A673 (cell line): ENCODE data around the gene SAT1. TPM values are rescaled to one million over a fixed set of nuclear protein-coding genes. Genes with fewer than 3 reads are reported as not detected.

Source experiments
- BruUV-seq: library from RNA; stranded (reverse); fragments of 400-500 nt; replicated peaks from 2 replicates; lab custom pipeline; 2021; lab: Mats Ljungman, UMichigan
- CTCF ChIA-PET: fragments of 300-600 bp; sonication (Branson Sonifier 250); formaldehyde crosslinking; loops from one replicate; lab custom pipeline; 2022; ENCODE audit warnings: antibody characterized with exemption; lab: Charles Lee
- POLR2A ChIA-PET: fragments of 300-600 bp; sonication (Branson Sonifier 250); formaldehyde crosslinking; loops from one replicate; lab custom pipeline; 2022; ENCODE audit warnings: antibody characterized with exemption; ENCODE audit not compliant: low non-redundant PET; lab: Charles Lee
- DNase-seq: peaks from one replicate; pipeline ENCODE4 v3.0.0-alpha.2; 2015; ENCODE audit warnings: low spot score
- H3K27ac ChIP-seq: fragments of 200-600 bp; sonication (generic); 2 replicates; pipeline ENCODE4 v1.5.1; 2016; ENCODE audit warnings: mixed run types, low read depth, mild to moderate bottlenecking, mixed read lengths, antibody characterized with exemption, low read length; ENCODE audit not compliant: poor library complexity, severe bottlenecking
- H3K27me3 ChIP-seq: fragments of 200-600 bp; sonication (generic); replicated peaks from 2 replicates; pipeline ENCODE4 v1.6.1; 2017; ENCODE audit warnings: mixed run types, low read depth, mild to moderate bottlenecking, mixed read lengths, antibody characterized with exemption, low read length; ENCODE audit not compliant: insufficient read depth, poor library complexity
- H3K36me3 ChIP-seq: fragments of 200-600 bp; sonication (generic); 2 replicates; pipeline ENCODE4 v1.6.1; 2016; ENCODE audit warnings: mixed run types, mild to moderate bottlenecking, mixed read lengths, antibody characterized with exemption, low read length; ENCODE audit not compliant: insufficient read depth, poor library complexity, severe bottlenecking
- H3K4me1 ChIP-seq: fragments of 200-600 bp; sonication (generic); 2 replicates; pipeline ENCODE4 v1.6.1; 2017; ENCODE audit warnings: mixed run types, mild to moderate bottlenecking, mixed read lengths, antibody characterized with exemption, low read length; ENCODE audit not compliant: insufficient read depth, poor library complexity, severe bottlenecking
- H3K4me3 ChIP-seq: fragments of 200-600 bp; sonication (generic); 2 replicates; pipeline ENCODE4 v1.5.1; 2016; ENCODE audit warnings: low read depth, mixed run types, mild to moderate bottlenecking, mixed read lengths, low read length; ENCODE audit not compliant: poor library complexity, severe bottlenecking
- H3K9me3 ChIP-seq: fragments of 200-600 bp; sonication (generic); 2 replicates; pipeline ENCODE4 v1.6.1; 2016; ENCODE audit warnings: mixed run types, low read depth, mild to moderate bottlenecking, mixed read lengths, antibody characterized with exemption, low read length; ENCODE audit not compliant: poor library complexity, severe bottlenecking
- CTCF ChIP-seq: fragments of 300-800, 200-600 bp; sonication (generic); conservative IDR thresholded peaks from 2 replicates; pipeline ENCODE4 v1.5.1; 2017; ENCODE audit warnings: low read depth, mild to moderate bottlenecking, antibody characterized with exemption, low read length, moderate library complexity, mixed read lengths
- EZH2 ChIP-seq: fragments of 200-600 bp; sonication (generic); IDR thresholded peaks from 2 replicates; pipeline ENCODE4 v1.6.1; 2017; ENCODE audit warnings: borderline replicate concordance, low read depth, mild to moderate bottlenecking, mixed read lengths, antibody characterized with exemption, low read length; ENCODE audit not compliant: poor library complexity, severe bottlenecking
- intact Hi-C: fragments of 100-400 bp; cut with micrococcal nuclease; formaldehyde crosslinking; loops from one replicate; pipeline ENCODE4 v1.10.0; 2022; ENCODE audit not compliant: unreplicated experiment
- total RNA-seq: library from RNA; stranded (reverse); gene quantifications from 2 replicates; pipeline ENCODE4 v1.2.3, GENCODE V29; 2021

Gene SAT1
- total RNA-seq, 1 experiment from 2014 or later: 21.6 TPM

GRCh38 chrX:23797371-23798128 is 14.6 kb downstream of the SAT1 start:
- H3K9me3 ChIP-seq: no peaks in the 10 kb centered on the region

GRCh38 chrX:23799469-23800065 is 16.6 kb downstream of the SAT1 start:
- BruUV-seq: no TSS peak
- DNase-seq: no peak
- ChIA-PET CTCF (no interaction called here), POLR2A (no interaction called here)
- no peaks in the 10 kb centered on the region for H3K9me3 ChIP-seq
- H3K27me3 ChIP-seq: no peaks in the 10 kb centered on the region
- no peak overlapping the region for H3K4me3 ChIP-seq
- TF ChIP-seq CTCF: no peak
- no peak for TF ChIP-seq EZH2
- H3K36me3 ChIP-seq: no peaks in the 10 kb centered on the region
- H3K4me1 ChIP-seq: peaks cover 6% of the 10 kb centered on the region
- no peak overlapping the region for H3K27ac ChIP-seq
- intact Hi-C loops: no loop called here

More at GRCh38 chrX:23797371-23798128, 14.6 kb downstream of the SAT1 start:
- H3K4me1 ChIP-seq: peaks cover 11% of the 10 kb centered on the region
- POLR2A ChIA-PET: no interaction called here
- H3K36me3 ChIP-seq: no peaks in the 10 kb centered on the region
- no peak overlapping the region for H3K4me3 ChIP-seq
- no peaks in the 10 kb centered on the region for H3K27me3 ChIP-seq
- BruUV-seq: no TSS peak
- intact Hi-C loops: no loop called here
- CTCF ChIA-PET: interaction anchor here (0.7 kb wide), 1 partner anchor 9 kb away, joined by 7 read pairs; no protein-coding TSS in a partner anchor
- H3K27ac ChIP-seq: no peak overlapping the region
- TF ChIP-seq CTCF: no peak
- no peak for TF ChIP-seq EZH2
- DNase-seq: no peak

- CTCF ChIA-PET: no interaction called here
- H3K9me3 ChIP-seq: no peaks in the 10 kb centered on the region
- BruUV-seq: no TSS peak
- intact Hi-C loops: no loop called here
- H3K4me1 ChIP-seq: peaks cover 6% of the 10 kb centered on the region
- no peak overlapping the region for H3K27ac ChIP-seq
- no peaks in the 10 kb centered on the region for H3K36me3 ChIP-seq
- no peak overlapping the region for H3K4me3 ChIP-seq
- H3K27me3 ChIP-seq: no peaks in the 10 kb centered on the region
- TF ChIP-seq EZH2: no peak
- TF ChIP-seq CTCF: no peak
- POLR2A ChIA-PET: no interaction called here
- DNase-seq: no peak
Measured at GRCh38 chrX:23802431-23802830, 19.5 kb downstream of the SAT1 start.
